Astrocyte of the hippocampus (primary cell): ENCODE measurements around the gene SFSWAP.
"Not testable (repeated sequence)": the region's sequence is repeated elsewhere in the genome, so short reads cannot be mapped to it uniquely, and the experiment has no call there.

Source experiments
- DNase-seq: peaks from one replicate; pipeline ENCODE4 v3.0.0; 2011; ENCODE audit warnings: low read depth, low spot score

Gene SFSWAP

GRCh38 chr12:131758016-131758739 is 47.3 kb downstream of the SFSWAP start:
- DNase-seq: no peak

DNA sequence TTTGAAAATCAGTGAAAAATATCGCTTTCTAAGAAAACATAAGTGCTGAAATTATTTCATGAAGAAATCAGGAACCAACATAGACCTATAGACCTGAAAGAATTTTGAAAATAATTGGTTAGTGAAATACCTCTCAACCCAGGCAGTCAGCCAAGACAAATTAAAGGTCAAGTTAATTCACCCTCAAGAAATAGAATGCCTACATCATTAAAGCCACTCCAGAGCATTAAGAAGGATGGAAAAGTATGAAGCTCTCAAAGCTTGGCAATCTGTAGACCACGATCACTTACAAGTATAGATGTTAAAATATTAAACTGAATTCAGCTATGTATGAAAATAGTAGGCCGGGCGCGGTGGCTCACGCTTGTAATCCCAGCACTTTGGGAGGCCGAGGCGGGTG is 48.3 kb downstream of the SFSWAP start:
- DNase-seq: peak; percentile 50

GRCh38 chr12:131761638-131762037 is 50.7 kb downstream of the SFSWAP start:
- DNase-seq: no peak

GRCh38 chr12:131764738-131765137 is 53.8 kb downstream of the SFSWAP start:
- DNase-seq: no peak

- no peak for DNase-seq
Measured at GRCh38 chr12:131765961-131766360, 55.1 kb downstream of the SFSWAP start.

GRCh38 chr12:131766382-131767107 is 55.7 kb downstream of the SFSWAP start:
- no peak for DNase-seq

GRCh38 chr12:131770120-131770519 is 59.2 kb downstream of the SFSWAP start:
- DNase-seq: no peak

DNA sequence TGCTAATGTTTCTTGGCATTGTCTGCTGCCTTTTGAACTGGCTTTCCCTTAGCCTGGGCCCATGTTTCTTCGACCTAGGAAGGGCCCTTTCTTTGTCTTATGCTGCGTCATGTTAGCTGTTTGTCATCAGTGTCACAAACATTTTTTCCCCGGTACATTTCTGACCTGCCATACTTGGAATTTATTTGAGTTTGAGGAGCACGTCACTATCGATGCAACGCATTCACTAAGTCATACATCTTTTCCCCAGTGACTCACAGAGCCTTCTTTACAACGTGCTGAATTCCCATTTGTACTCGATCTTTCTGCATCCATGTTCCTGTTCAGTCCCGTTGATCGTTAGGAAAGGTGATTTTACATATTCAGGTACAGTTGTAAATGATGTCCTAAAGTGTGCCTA is 61.1 kb downstream of the SFSWAP start:
- no peak for DNase-seq

DNA sequence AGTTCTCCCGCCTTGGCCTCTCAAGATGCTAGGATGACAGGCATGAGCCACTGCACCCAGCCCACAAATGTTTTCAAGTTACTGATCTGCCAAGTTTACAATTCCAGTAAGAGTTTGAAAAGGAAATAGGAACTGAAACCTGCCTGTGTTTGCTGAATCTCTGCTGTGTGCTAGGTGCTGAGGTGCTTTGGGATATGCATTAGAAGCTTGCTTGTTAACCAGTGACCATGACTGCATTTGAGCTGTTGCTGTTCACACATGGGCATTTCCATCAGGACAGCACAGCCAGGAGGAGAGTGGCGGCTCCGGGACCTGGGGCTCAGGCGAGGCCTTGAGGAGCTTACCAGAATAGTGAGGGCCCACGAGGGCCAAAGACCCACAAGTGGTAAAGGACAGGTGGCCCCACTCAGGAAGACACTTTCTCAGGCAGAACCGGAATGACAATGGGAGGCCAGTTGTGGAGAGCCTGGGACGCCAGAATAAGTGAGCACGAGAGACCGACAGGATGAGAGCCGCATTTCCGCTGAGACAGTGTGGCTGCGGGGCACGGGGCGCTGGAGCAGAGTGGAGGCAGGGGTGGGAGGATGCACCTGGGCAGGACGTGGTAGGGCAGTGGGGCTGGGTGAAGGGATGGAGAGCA is 62.8 kb downstream of the SFSWAP start:
- no peak for DNase-seq

GRCh38 chr12:131774576-131775391 is 63.9 kb downstream of the SFSWAP start:
- peak; percentile 48 for DNase-seq

GRCh38 chr12:131775392-131776236 is 64.7 kb downstream of the SFSWAP start:
- DNase-seq: no peak

- no peak for DNase-seq
Measured at GRCh38 chr12:131776237-131776889, 65.5 kb downstream of the SFSWAP start.

- DNase-seq: not testable (repeated sequence)
Measured at GRCh38 chr12:131777269-131777668, 66.4 kb downstream of the SFSWAP start.

- no peak for DNase-seq
Measured at GRCh38 chr12:131779027-131779426, 68.1 kb downstream of the SFSWAP start.

- DNase-seq: no peak
Measured at GRCh38 chr12:131782061-131782460, 71.2 kb downstream of the SFSWAP start.

DNA sequence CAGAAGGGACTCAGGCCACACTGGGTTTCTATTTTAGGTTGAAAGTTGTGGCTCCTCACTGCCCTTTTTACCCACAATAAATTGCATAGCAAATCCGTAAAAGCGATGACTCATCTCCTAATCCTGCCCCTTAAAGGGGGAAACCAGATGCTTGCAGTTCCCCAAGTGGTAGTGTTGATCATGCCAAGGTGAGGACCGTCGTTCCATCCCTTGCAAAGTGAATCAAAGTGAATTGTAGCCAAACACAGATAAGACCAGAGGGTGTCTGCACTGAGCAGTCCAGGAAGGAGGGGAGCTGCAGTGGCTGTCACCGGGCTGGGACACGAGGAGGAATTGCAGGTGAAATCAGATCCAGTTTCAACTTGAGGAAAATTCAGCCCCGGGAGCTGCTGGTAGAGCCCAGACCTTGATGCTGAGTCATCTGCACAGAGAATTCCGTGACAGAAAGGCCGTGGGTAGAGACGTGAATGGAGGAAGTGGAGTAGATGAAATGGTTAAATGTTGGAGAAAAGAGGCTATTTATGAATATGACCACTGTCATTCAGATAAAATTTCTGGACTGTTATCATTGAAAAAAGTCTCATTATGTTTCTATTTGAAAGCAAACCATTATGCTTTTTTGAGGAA is 73.1 kb downstream of the SFSWAP start:
- DNase-seq: peak; percentile 89

DNA sequence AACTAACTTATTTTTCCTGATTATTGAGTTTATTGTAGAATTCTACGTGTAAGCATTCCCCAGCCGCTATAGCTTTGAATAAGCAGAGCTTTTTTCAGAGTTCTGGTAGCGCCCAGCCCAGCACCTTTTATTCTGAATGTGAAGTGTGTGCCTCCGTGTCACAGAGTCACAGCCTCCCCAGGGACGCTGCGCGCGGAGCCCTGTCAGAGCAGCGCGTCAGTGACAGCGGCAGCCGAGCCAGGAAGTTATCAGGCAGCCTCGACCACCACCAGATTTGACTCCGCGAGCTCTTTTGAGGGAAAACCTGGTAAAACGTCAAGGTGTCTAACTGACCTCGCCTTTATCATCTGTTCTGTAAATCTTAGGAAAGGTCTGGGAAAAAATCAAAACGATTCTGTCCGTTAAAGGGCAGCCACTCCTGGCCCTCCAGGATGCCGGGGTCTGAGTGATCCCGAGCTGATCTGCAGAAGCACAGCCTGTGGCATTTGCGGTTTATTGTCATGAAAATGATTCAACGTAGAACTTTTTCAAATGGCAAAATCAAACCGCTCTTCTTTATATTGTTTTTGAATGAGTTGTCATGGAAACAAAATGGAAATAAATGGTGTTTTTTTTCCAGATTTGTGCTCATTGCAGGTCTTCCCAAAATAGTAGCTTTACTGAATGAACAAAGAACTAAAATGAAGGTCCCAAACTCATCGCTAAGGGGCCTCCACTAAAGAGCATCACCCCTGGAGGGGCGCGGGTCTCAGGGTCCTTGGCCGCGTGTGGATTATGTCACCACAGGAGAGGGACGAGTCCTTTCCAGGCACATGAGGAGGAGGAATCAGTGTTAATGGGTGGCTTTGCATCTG is 74.2 kb downstream of the SFSWAP start:
- peak; percentile 74 for DNase-seq

DNA sequence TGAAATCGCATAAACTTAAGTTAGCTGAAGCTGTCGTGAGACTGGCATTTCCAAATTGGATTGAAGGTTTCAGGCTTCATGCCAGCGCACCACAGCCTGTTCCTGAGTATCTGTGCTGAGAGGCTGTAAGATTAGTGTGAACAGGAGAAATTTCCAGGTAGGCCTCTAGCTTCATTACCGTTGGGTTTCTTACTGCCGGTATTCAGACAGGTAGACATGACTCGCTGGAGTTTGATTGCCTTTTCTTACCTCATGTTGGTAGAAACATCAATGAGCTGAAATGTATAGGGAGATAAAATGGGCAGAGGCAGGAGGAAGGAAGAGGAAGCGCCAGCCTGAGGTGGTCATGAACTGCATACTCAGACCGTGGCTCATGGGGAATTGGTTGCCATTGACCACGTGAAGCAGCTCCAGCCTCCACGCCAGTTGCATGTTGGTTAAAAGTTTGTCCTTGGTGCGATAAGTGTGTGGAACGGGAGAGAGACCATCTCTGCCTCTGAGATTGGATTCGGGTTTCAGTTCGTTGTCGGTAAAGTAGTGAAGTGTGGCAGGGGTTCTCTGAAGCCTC is 75.0 kb downstream of the SFSWAP start:
- DNase-seq: peak; percentile 47

DNA sequence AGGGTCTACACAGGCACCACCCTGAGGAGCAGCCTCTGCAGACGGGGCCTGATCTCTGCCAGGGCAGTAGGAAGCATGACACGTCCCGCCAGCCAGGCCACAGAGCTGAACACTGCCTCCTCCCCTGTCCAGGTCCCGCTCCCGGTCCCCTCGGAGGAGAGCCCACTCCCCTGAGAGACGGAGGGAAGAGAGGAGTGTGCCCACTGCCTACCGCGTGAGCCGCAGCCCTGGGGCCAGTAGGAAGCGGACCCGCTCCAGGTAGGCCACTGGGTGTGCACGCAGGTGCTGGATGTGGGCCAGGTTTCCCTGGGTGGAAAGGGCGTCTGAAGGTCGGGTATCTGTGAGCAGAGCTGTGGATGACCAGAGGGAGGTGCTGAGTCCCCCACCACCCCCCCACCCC is 75.4 kb downstream of the SFSWAP start:
- no peak for DNase-seq
